HT1080 (cell line): Measurements from ENCODE around the gene SP6. TPM values are rescaled to one million over a fixed set of nuclear protein-coding genes. Genes with fewer than 3 reads are reported as not detected.

Experiments used
- total RNA-seq: library from RNA; depleted of rRNA; stranded (reverse); fragments of >200 nt; shearing (Covaris generic); gene quantifications from 2 replicates; pipeline ENCODE4 v1.2.3, GENCODE V29; 2014; rRNA removed

SP6 gene
- total RNA-seq, 1 experiment from 2014 or later = 1.8 TPM

Other genes with a start within 250 kb of the SP6 start
- gene KPNB1, start 201.2 kb downstream of the SP6 start, total RNA-seq = 470 and 482 TPM in 2 replicates
- 3.9 and 4.0 TPM in 2 replicates for gene TBKBP1, start 157.0 kb downstream of the SP6 start, total RNA-seq
- gene TBX21, start 117.9 kb downstream of the SP6 start, total RNA-seq = not detected in 2 replicates
- gene OSBPL7, start 29.4 kb downstream of the SP6 start, total RNA-seq = 9.2 and 15.0 TPM in 2 replicates
- gene MRPL10, start 19.6 kb downstream of the SP6 start, total RNA-seq = 124 and 154 TPM in 2 replicates
- gene LRRC46, start 19.5 kb downstream of the SP6 start, total RNA-seq = 0.37 and 0.51 TPM in 2 replicates
- 39.6 and 43.0 TPM in 2 replicates for gene SCRN2, start 9.9 kb downstream of the SP6 start, total RNA-seq
- 1.6 and 3.4 TPM in 2 replicates for gene SP2, start 45.1 kb upstream of the SP6 start, total RNA-seq
- 42.5 and 55.6 TPM in 2 replicates for gene PNPO, start 90.4 kb upstream of the SP6 start, total RNA-seq
- gene PRR15L, start 106.7 kb upstream of the SP6 start, total RNA-seq = not detected in 2 replicates
- 50.0 and 53.1 TPM in 2 replicates for gene CDK5RAP3, start 120.0 kb upstream of the SP6 start, total RNA-seq
- 15.4 and 17.3 TPM in 2 replicates for gene COPZ2, start 186.6 kb upstream of the SP6 start, total RNA-seq
- 59.4 and 62.3 TPM in 2 replicates for gene NFE2L1, start 197.2 kb upstream of the SP6 start, total RNA-seq